ENCODE results near the gene GKAP1. TPM values are rescaled to one million over a fixed set of nuclear protein-coding genes. Genes with fewer than 3 reads are reported as not detected.
"Not testable (repeated sequence)": the region's sequence is repeated elsewhere in the genome, so short reads cannot be mapped to it uniquely, and the experiment has no call there.

The GKAP1 gene
- total and polyA plus RNA-seq, 2 experiments from 2014 or later = 4.0 to 16.7 TPM

- not testable (repeated sequence) for H3K27me3 Mint-ChIP-seq (ENCODE audit: insufficient read depth, low read depth, poor library complexity); H3K27ac ChIP-seq (ENCODE audit: low read depth); DNase-seq (ENCODE audit: low spot score); H3F3A ChIP-seq (replicated peaks; ENCODE audit: low read depth); H3K4me1 Mint-ChIP-seq; H3K4me3 Mint-ChIP-seq; H2AFZ ChIP-seq; H3K36me3 Mint-ChIP-seq (ENCODE audit: low read depth); H3K27ac Mint-ChIP-seq; H3K4me1 ChIP-seq (ENCODE audit: insufficient read depth); H3K79me2 ChIP-seq (replicated peaks; ENCODE audit: insufficient read depth); H3K36me3 ChIP-seq (ENCODE audit: insufficient read depth); H3K4me3 ChIP-seq; ATAC-seq; H3K4me2 ChIP-seq; H4K20me1 ChIP-seq (replicated peaks; ENCODE audit: insufficient read depth); H3K27me3 ChIP-seq (ENCODE audit: insufficient read depth); H3K9me3 Mint-ChIP-seq; H3K9me2 ChIP-seq (ENCODE audit: insufficient read depth)
Observed at GRCh38 chr9:83728591-83729368, 88.8 kb downstream of the GKAP1 start.

DNA sequence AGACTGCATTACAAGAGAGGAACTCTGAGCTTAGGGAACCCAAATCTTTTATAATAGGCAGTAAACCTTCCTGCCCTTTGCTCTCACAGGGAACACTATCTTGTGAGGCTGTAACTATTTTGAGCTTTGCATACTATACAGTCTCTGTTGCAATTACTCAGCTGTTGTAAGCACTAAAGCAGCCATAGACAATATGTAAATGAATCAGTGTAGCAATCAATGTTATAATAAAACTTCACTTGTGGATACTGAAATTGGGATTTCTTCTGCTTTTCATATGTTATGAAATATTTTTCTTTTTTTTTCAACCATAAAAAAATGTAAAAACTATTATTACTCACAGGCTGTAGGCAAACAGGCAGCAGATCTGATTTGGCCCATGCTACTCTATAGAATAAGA, 93.1 kb downstream of the GKAP1 start:
- Histone ChIP-seq H3K27ac (ENCODE audit: low read depth) (no peak overlapping the region), H3K27me3 (ENCODE audit: insufficient read depth) (no peaks in the 10 kb centered on the region), H3K36me3 (ENCODE audit: insufficient read depth) (no peaks in the 10 kb centered on the region), H3K9me2 (ENCODE audit: insufficient read depth) (peaks cover 9% of the 10 kb centered on the region; the same call in 1 of the 2 replicates), H3K4me2 (no peak overlapping the region), H3F3A (replicated peaks; ENCODE audit: low read depth) (no peaks in the 10 kb centered on the region), H3K79me2 (replicated peaks; ENCODE audit: insufficient read depth) (no peaks in the 10 kb centered on the region), H3K4me1 (ENCODE audit: insufficient read depth) (no peaks in the 10 kb centered on the region), H4K20me1 (replicated peaks; ENCODE audit: insufficient read depth) (no peaks in the 10 kb centered on the region), H3K4me3 (no peak overlapping the region), H2AFZ (no peak overlapping the region)
- Mint-ChIP-seq H3K27me3 (ENCODE audit: insufficient read depth, low read depth, poor library complexity) (peaks cover 2% of the 10 kb centered on the region), H3K4me3 (no peak overlapping the region), H3K36me3 (ENCODE audit: low read depth) (no peaks in the 10 kb centered on the region), H3K27ac (no peak overlapping the region), H3K4me1 (no peaks in the 10 kb centered on the region), H3K9me3 (peaks cover 15% of the 10 kb centered on the region)
- no peak for DNase-seq (ENCODE audit: low spot score)
- TF ChIP-seq EZH2phosphoT487 (IDR thresholded peaks at IDR 0.05; ENCODE audit: unreplicated experiment) (no peak), NANOG (IDR thresholded peaks at IDR 0.05; ENCODE audit: borderline replicate concordance) (no peak), ZNF331 (CRISPR knock-in tag; IDR thresholded peaks at IDR 0.05; ENCODE audit: low read depth) (no peak), STAT1 (IDR thresholded peaks at IDR 0.05; ENCODE audit: unreplicated experiment) (no peak), JUNB (IDR thresholded peaks at IDR 0.05; ENCODE audit: unreplicated experiment) (no peak), EZH2 (IDR thresholded peaks at IDR 0.05; ENCODE audit: low read depth, unreplicated experiment) (no peak)
- ATAC-seq = no peak

DNA sequence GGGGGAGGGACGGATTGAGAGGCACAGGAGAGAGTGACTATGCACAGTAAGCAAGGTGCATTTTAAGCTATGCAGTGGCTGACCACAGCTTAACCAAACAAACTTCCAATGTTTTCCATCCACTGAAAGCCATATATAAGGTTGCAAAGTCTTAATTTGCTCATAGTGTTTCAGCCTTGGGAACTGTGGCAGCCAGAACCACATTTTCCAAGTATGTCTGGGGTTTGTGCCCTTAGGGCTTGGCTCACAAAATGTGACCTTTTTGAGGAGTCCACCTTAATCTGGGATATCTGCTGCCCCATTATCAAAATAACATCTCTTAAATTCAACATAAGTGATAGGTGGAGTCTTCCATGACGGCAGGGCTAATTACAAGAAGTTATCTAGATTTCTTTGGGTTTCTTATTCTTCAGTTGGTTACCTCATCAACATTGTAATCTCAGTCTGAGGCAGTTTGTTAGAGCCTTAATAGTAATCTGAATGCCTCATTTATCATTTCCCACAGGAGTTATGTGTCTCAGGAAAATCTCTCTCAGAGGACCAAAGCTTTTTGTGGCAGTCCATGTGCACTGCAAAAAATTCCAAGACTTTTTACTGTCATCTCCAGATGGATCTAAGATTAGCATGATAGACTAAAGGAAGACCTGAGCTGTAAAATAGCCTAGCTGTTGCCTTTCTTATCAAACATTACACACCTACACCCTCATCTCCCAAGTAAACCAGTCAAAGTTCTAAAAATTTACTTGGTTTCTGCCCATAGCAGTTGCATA, 94.7 kb downstream of the GKAP1 start:
- Histone ChIP-seq H2AFZ (no peak overlapping the region), H4K20me1 (replicated peaks; ENCODE audit: insufficient read depth) (no peaks in the 10 kb centered on the region), H3K4me1 (ENCODE audit: insufficient read depth) (no peaks in the 10 kb centered on the region), H3K27me3 (ENCODE audit: insufficient read depth) (no peaks in the 10 kb centered on the region), H3K79me2 (replicated peaks; ENCODE audit: insufficient read depth) (no peaks in the 10 kb centered on the region), H3K27ac (ENCODE audit: low read depth) (no peak overlapping the region), H3F3A (replicated peaks; ENCODE audit: low read depth) (no peaks in the 10 kb centered on the region), H3K9me2 (ENCODE audit: insufficient read depth) (peaks cover 9% of the 10 kb centered on the region; the same call in 1 of the 2 replicates), H3K4me2 (no peak overlapping the region), H3K4me3 (no peak overlapping the region), H3K36me3 (ENCODE audit: insufficient read depth) (no peaks in the 10 kb centered on the region)
- Mint-ChIP-seq H3K4me1 (no peaks in the 10 kb centered on the region), H3K4me3 (no peak overlapping the region), H3K27me3 (ENCODE audit: insufficient read depth, low read depth, poor library complexity) (peaks cover 2% of the 10 kb centered on the region), H3K36me3 (ENCODE audit: low read depth) (no peaks in the 10 kb centered on the region), H3K27ac (no peak overlapping the region), H3K9me3 (peaks cover 15% of the 10 kb centered on the region)
- ATAC-seq (no peak), DNase-seq (ENCODE audit: low spot score) (no peak)
- no peak for TF ChIP-seq STAT1 (IDR thresholded peaks at IDR 0.05; ENCODE audit: unreplicated experiment)
- no peak for TF ChIP-seq ZNF114 (CRISPR knock-in tag; IDR thresholded peaks at IDR 0.05)
- TF ChIP-seq, protein P1, sequence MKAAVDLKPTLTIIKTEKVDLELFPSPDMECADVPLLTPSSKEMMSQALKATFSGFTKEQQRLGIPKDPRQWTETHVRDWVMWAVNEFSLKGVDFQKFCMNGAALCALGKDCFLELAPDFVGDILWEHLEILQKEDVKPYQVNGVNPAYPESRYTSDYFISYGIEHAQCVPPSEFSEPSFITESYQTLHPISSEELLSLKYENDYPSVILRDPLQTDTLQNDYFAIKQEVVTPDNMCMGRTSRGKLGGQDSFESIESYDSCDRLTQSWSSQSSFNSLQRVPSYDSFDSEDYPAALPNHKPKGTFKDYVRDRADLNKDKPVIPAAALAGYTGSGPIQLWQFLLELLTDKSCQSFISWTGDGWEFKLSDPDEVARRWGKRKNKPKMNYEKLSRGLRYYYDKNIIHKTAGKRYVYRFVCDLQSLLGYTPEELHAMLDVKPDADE (IDR thresholded peaks at IDR 0.05) = no peak
- TF ChIP-seq, protein P2, sequence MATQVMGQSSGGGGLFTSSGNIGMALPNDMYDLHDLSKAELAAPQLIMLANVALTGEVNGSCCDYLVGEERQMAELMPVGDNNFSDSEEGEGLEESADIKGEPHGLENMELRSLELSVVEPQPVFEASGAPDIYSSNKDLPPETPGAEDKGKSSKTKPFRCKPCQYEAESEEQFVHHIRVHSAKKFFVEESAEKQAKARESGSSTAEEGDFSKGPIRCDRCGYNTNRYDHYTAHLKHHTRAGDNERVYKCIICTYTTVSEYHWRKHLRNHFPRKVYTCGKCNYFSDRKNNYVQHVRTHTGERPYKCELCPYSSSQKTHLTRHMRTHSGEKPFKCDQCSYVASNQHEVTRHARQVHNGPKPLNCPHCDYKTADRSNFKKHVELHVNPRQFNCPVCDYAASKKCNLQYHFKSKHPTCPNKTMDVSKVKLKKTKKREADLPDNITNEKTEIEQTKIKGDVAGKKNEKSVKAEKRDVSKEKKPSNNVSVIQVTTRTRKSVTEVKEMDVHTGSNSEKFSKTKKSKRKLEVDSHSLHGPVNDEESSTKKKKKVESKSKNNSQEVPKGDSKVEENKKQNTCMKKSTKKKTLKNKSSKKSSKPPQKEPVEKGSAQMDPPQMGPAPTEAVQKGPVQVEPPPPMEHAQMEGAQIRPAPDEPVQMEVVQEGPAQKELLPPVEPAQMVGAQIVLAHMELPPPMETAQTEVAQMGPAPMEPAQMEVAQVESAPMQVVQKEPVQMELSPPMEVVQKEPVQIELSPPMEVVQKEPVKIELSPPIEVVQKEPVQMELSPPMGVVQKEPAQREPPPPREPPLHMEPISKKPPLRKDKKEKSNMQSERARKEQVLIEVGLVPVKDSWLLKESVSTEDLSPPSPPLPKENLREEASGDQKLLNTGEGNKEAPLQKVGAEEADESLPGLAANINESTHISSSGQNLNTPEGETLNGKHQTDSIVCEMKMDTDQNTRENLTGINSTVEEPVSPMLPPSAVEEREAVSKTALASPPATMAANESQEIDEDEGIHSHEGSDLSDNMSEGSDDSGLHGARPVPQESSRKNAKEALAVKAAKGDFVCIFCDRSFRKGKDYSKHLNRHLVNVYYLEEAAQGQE (IDR thresholded peaks at IDR 0.05; ENCODE audit: unreplicated experiment) = no peak
- TF ChIP-seq NANOG (IDR thresholded peaks at IDR 0.05; ENCODE audit: borderline replicate concordance) = no peak
- TF ChIP-seq CTCF (conservative IDR thresholded peaks at IDR 0.05; ENCODE audit: low read depth in 2 of 2) = no peak
- no peak for TF ChIP-seq ZNF331 (CRISPR knock-in tag; IDR thresholded peaks at IDR 0.05; ENCODE audit: low read depth)
- no peak for TF ChIP-seq CREB1 (CRISPR knock-in tag; IDR thresholded peaks at IDR 0.05; ENCODE audit: low read depth)
- TF ChIP-seq EZH2phosphoT487 (IDR thresholded peaks at IDR 0.05; ENCODE audit: unreplicated experiment) = no peak
- no peak for TF ChIP-seq EZH2 (IDR thresholded peaks at IDR 0.05; ENCODE audit: low read depth, unreplicated experiment)
